Activated CD8-positive, alpha-beta memory T cell treated with anti-CD3 and anti-CD28 coated beads for 24 hours (primary cell): ENCODE results near the gene GNB1.
"Not testable (repeated sequence)": the region's sequence is repeated elsewhere in the genome, so short reads cannot be mapped to it uniquely, and the experiment has no call there.

Source experiments
- DNase-seq: peaks from one replicate; pipeline ENCODE4 v3.0.0-alpha.2; 2020

Gene GNB1

DNA sequence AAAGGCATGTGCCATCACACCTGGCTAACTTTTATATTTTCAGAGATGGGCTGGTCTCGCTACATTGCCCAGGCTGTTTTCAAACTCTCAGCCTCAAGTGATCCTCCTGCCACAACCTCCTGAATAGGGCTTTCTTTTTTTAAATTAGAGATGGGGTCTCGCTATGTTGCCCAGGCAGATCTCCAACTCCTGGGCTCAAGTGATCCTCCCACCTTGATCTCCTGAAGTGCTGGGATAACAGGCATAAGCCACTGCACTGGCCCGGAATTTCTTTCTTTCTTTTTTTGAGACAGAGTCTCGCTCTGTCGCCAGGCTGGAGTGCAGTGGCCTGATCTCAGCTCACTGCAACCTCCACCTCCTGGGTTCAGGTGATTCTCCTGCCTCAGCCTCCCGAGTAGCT lies 34.7 kb downstream of the GNB1 start:
- not testable (repeated sequence) for DNase-seq

DNA sequence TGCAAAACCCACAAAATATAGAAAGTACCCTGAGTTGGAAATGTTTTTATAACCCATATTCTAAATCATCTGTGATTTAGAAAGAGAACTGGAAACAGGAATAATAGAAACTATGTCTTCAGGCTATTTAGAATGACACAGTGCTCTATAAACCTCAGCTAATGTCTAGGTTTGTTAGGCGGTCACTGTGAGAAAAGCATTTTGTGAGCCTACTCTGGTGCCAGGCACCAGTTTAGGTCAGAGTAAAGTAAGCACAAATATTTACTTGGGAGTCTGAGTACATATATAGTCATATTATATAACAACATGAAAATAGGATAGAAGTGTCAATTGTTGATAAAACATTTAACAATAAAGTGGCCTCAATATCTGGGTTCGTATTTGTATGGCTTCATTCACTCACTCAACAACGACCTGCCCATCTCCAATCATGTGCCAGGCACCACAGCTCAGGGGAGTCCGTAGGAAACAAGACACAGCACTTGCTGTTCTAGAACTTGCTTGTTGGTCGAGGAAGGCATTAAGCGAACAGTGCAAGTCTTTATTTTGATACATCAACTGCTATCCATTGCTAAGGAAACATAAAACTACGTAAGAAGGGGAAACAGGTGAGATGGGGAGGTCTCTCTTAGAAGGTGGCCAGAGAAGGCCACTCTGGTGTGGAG lies 37.2 kb downstream of the GNB1 start:
- DNase-seq: no peak

- DNase-seq: no peak
Measured at GRCh38 chr1:1852619-1853414, 38.1 kb downstream of the GNB1 start.

DNA sequence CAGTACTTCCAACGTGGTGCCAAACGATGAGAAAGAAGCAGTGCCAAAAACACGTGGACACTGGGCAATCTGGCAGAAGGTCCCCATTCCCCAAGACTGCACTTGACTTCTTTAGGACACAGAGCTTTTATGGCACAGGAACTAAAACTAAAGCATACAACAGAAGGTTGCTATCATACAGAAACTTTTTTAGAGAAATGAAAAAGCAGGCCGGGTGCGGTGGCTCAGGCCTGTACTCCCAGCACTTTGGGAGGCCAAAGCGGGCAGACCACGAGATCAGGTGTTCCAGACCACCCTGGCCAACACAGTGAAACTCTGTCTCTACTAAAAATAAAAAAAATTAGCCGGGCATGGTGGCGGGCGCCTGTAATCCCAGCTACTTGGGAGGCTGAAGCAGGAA lies 43.0 kb downstream of the GNB1 start:
- no peak for DNase-seq

- no peak for DNase-seq
Measured at GRCh38 chr1:1847061-1847850, 43.6 kb downstream of the GNB1 start.

GRCh38 chr1:1846386-1846918 lies 44.4 kb downstream of the GNB1 start:
- no peak for DNase-seq

GRCh38 chr1:1842360-1843146 lies 48.3 kb downstream of the GNB1 start:
- no peak for DNase-seq

- DNase-seq: no peak
Measured at GRCh38 chr1:1841575-1841995, 49.3 kb downstream of the GNB1 start.

GRCh38 chr1:1839311-1839965 lies 51.4 kb downstream of the GNB1 start:
- DNase-seq: no peak

GRCh38 chr1:1836119-1836518 lies 54.8 kb downstream of the GNB1 start:
- no peak for DNase-seq

GRCh38 chr1:1835546-1835945 lies 55.3 kb downstream of the GNB1 start:
- DNase-seq: no peak

DNA sequence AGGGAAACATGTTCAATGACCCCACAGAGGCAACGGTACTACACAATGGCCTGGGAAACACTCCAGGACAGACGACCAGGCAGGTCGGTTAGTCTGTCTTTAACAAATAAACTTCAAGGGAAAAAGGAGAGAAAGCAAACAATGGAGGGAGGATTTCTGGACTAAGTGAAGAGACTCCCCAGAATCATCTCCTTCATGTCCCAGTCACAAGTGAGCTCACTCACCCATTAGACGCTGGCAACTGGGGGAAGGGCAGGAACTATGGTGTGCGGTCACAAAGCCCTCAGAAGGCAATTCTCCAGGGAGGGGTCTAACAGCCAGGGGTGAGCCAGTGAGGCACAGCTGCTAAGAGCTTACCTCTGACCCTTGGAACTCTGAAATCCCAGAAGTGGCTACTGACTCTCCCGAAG lies 57.0 kb downstream of the GNB1 start:
- DNase-seq: no peak

- DNase-seq: no peak
Measured at GRCh38 chr1:1833456-1833855, 57.4 kb downstream of the GNB1 start.

DNA sequence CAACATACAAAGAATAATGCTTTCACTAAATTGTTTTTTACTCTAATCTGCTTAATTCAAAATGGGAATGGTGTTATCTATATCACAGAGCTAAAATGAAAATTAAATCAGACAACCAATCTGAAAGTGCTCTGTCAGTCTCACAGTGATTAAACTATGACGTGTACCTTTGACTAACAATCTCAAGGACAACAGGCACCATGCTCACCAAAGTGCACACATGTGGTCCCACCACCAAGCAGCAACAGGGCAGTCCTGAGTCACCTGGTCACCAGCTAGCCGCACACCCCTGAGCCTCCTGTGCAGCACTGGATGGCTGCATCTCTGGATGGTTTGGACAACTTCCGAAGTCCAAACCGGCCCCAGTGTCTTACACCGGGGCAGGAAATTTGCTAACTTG lies 58.1 kb downstream of the GNB1 start:
- DNase-seq: no peak

DNA sequence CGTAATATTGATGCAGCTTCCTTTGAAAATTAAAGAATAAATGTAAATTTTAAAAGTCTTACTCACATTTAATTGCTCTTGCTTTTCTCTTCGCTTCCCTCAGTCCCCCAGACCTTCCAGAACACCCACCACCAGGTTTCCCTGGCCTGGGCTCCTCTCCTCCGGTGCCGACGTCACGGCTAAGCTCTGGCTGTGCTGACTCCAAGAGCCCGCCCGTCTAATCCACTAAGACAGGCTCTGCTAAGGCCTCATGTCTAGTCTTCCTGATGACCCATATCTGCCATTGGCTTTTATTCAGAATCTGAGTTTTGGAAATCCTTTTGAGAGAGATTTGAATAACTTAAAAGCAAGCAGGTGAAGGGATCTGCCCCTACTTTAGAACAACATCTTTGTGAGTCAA lies 58.7 kb downstream of the GNB1 start:
- no peak for DNase-seq

DNA sequence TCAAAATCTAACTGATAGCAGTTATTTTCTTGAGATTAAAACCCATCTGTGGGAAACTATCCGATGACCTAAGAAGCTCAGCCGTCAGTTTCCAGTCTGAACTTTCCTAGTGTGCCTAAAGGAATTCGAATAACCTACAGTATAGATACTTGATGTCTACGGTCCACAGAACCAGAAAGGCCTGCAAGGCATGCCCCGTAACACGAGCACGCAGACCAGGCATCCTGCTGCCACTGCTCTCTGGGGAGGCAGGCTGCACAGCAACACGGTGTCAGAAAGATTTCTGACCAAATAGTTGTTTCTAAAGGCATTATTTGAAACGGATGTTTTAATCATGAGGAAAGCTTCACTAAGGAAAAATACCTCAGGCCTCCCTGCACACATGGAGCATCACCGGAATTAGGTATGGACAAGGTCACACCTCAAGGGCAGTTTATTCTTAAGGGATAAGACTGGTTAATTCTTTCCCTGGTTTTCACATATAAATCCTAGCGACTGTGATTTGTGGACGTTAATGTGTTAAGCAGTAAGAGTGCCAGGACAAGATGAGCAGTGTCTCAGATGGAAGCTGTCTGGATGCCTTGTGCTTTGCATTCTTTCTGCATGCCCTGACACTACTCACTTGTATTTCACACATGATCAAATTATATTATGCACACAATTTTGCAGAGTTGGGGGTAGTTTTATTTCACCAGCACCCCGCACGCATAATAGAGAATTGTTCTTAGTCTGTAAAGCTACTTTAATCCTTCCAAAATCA lies 63.6 kb downstream of the GNB1 start:
- DNase-seq: no peak

- DNase-seq: no peak
Measured at GRCh38 chr1:1826356-1827088, 64.4 kb downstream of the GNB1 start.

DNA sequence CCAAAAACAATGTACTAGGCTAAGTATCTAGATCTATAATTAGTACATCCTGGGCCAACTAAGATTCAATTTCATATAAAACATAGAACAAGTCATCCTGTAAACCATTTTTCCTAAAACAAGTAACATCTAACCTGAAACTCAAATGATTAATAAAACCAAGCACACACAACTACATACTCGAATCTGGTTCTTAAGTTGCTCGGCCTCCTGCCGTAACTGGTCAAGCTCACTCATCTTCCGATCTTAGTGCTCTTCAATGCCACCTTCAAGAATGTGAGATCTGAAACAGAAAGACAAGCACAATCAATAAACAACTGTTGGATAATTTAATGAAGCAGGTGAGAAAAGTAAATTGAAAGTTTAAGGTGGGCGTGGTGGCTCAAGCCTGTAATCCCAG lies 65.7 kb downstream of the GNB1 start:
- no peak for DNase-seq

- no peak for DNase-seq
Measured at GRCh38 chr1:1819762-1820161, 71.1 kb downstream of the GNB1 start.

DNA sequence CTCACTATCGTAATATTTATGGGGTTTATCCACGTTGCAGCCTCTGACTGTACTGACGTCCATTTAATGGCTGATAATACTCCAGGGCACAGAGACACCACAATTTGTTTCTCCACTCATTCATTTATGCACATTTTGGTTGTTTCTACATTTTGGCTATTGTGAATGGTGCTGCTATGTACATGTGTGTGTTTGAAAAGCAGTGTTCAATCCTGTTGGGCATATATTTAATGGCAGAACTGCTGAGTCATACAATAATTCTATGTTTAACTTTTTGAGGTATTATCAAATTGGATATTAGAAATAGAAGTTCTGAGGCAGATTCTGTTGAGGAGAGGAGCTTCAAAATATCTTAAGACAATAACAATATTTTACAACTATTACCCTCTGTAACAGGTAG lies 73.7 kb downstream of the GNB1 start:
- DNase-seq: no peak
